Neuronal stem cell (in vitro differentiated cells): ENCODE results near the gene FAU.

Source experiments
- DNase-seq: peaks from one replicate; pipeline ENCODE4 v3.0.0-alpha.2; 2013; ENCODE audit warnings: low spot score
- H2AFZ ChIP-seq: one replicate; pipeline ENCODE4 v1.6.1; 2013; ENCODE audit warnings: mild to moderate bottlenecking, low read length, inconsistent platforms
- H2AK5ac ChIP-seq: 2 replicates; pipeline ENCODE4 v1.6.1; 2013; ENCODE audit warnings: low read depth, mild to moderate bottlenecking, inconsistent platforms, low read length, moderate library complexity, mixed read lengths
- H2BK120ac ChIP-seq: 2 replicates; pipeline ENCODE4 v1.6.1; 2013; ENCODE audit warnings: low read depth, mild to moderate bottlenecking, inconsistent platforms, low read length, moderate library complexity, mixed read lengths
- H2BK12ac ChIP-seq: one replicate; pipeline ENCODE4 v1.6.1; 2013; ENCODE audit warnings: low read length, inconsistent platforms
- H2BK15ac ChIP-seq: 2 replicates; pipeline ENCODE4 v1.6.1; 2013; ENCODE audit warnings: mild to moderate bottlenecking, low read length, inconsistent platforms, mixed read lengths
- H2BK5ac ChIP-seq: one replicate; pipeline ENCODE4 v1.6.1; 2013; ENCODE audit warnings: inconsistent platforms, mild to moderate bottlenecking, low read length, moderate library complexity
- H3K14ac ChIP-seq: one replicate; pipeline ENCODE4 v1.6.1; 2013; ENCODE audit warnings: low read length, inconsistent platforms
- H3K18ac ChIP-seq: 2 replicates; pipeline ENCODE4 v1.6.1; 2013; ENCODE audit warnings: low read length, inconsistent platforms
- H3K23ac ChIP-seq: 2 replicates; pipeline ENCODE4 v1.6.1; 2013; ENCODE audit warnings: low read depth, mild to moderate bottlenecking, mixed read lengths, low read length, inconsistent platforms; ENCODE audit not compliant: poor library complexity
- H3K27ac ChIP-seq: replicated peaks from 3 replicates; pipeline ENCODE4 v1.5.1; 2013; ENCODE audit warnings: low read length, inconsistent platforms
- H3K27me3 ChIP-seq, 3 experiments: 2 replicates each; pipeline ENCODE4 v1.6.1; 2013; ENCODE audit warnings: low read length in 3 of 3, mild to moderate bottlenecking in 2 of 3, inconsistent platforms in 1 of 3, low read depth in 1 of 3, mixed read lengths in 1 of 3, moderate library complexity in 1 of 3; ENCODE audit not compliant: control insufficient read depth in 3 of 3, insufficient read depth in 3 of 3
- H3K36me3 ChIP-seq, 2 donors: replicated peaks in 1 of 2; 2 replicates each; pipeline ENCODE4 v1.6.1; 2013; ENCODE audit warnings: low read length in 2 of 2; ENCODE audit not compliant: control insufficient read depth in 2 of 2, insufficient read depth in 2 of 2
- H3K4ac ChIP-seq: 2 replicates; pipeline ENCODE4 v1.6.1; 2013; ENCODE audit warnings: inconsistent platforms, mild to moderate bottlenecking, low read length, moderate library complexity
- H3K4me1 ChIP-seq, 2 donors: 1 replicate in 1 of 2; 2 replicates in 1 of 2; pipeline ENCODE4 v1.6.1; 2013; ENCODE audit warnings: low read length in 2 of 2, low read depth in 1 of 2; ENCODE audit not compliant: control insufficient read depth in 2 of 2, insufficient read depth in 1 of 2
- H3K4me2 ChIP-seq: one replicate; pipeline ENCODE4 v1.6.1; 2013; ENCODE audit warnings: mild to moderate bottlenecking, low read length, inconsistent platforms; ENCODE audit not compliant: insufficient read depth, poor library complexity, severe bottlenecking
- H3K4me3 ChIP-seq, 2 donors: 2 replicates each; pipeline ENCODE4 v1.5.1; 2013; ENCODE audit warnings: low read length in 2 of 2, mild to moderate bottlenecking in 2 of 2, inconsistent platforms in 1 of 2, moderate library complexity in 1 of 2
- H3K79me1 ChIP-seq: one replicate; pipeline ENCODE4 v1.6.1; 2013; ENCODE audit warnings: low read depth, mild to moderate bottlenecking, inconsistent platforms, low read length, moderate library complexity
- H3K9ac ChIP-seq: one replicate; pipeline ENCODE4 v1.6.1; 2013; ENCODE audit warnings: mild to moderate bottlenecking, low read depth, low read length, inconsistent platforms; ENCODE audit not compliant: poor library complexity
- H3K9me3 ChIP-seq, 2 donors: replicated peaks in 1 of 2; 2 replicates each; pipeline versions ENCODE3 to v1.6.1; 2013; ENCODE audit warnings: low read length in 2 of 2, mild to moderate bottlenecking in 2 of 2, inconsistent platforms in 1 of 2, low read depth in 1 of 2, mixed read lengths in 1 of 2, moderate library complexity in 1 of 2; ENCODE audit not compliant: control insufficient read depth in 2 of 2, insufficient read depth in 1 of 2
- H4K8ac ChIP-seq: one replicate; pipeline ENCODE4 v1.6.1; 2013; ENCODE audit warnings: low read depth, mild to moderate bottlenecking, inconsistent platforms, low read length, moderate library complexity
- H4K91ac ChIP-seq: one replicate; pipeline ENCODE4 v1.6.1; 2013; ENCODE audit warnings: low read length, low read depth, mild to moderate bottlenecking, inconsistent platforms; ENCODE audit not compliant: poor library complexity
- WGBS, 2 donors: extraction: QIAGEN DNeasy Blood & Tissue Kit; methylation state at CpG; one replicate each; pipeline ENCODE4 v1.1.7; 2013; ENCODE audit warnings: missing lambda C conversion rate in 2 of 2, mixed read lengths in 1 of 2; ENCODE audit not compliant: insufficient read length in 2 of 2, insufficient replicate concordance in 1 of 2; ENCODE audit errors: extremely low coverage in 2 of 2; 5-methylcytosine and 5-hydroxymethylcytosine counted together

Gene FAU

DNA sequence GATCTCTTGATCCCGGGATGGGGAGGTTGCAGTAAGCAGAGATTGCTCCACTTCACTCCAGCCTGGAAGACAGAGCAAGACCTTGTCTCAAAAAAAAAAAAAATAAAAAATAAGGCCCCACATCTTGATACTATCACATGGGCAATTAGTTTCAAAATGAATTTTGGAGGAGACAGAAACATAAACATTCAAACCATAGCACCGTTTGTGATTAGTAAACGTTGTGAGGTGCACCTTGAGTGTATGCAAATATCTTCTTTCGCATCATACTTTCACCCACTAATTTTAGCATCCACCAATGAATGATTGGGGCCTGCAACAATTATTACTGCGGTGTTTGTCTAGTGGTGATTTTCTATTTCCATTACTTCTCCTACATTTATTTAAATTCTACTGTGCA lies 37.1 kb upstream of the FAU start:
- H3K4ac ChIP-seq, result no peak overlapping the region
- H2AK5ac ChIP-seq, result no peak overlapping the region
- no peak overlapping the region for H3K9ac ChIP-seq
- DNase-seq, result no peak
- H4K8ac ChIP-seq, result no peak overlapping the region
- H4K91ac ChIP-seq, result no peak overlapping the region
- H3K27me3 ChIP-seq, result no peaks in the 10 kb centered on the region
- no peak overlapping the region for H2BK15ac ChIP-seq
- H2BK120ac ChIP-seq, result no peak overlapping the region
- no peak overlapping the region for H3K18ac ChIP-seq
- H2BK5ac ChIP-seq, result no peak overlapping the region
- no CpG with 5 or more reads among the region's 5 CpGs for WGBS, 2 donors
- H3K36me3 ChIP-seq, result no peaks in the 10 kb centered on the region
- no peak overlapping the region for H3K4me3 ChIP-seq
- H3K27ac ChIP-seq, result no peak overlapping the region
- no peaks in the 10 kb centered on the region for H3K79me1 ChIP-seq
- no peaks in the 10 kb centered on the region for H3K9me3 ChIP-seq
- H3K4me2 ChIP-seq, result no peak overlapping the region
- H2AFZ ChIP-seq, result no peak overlapping the region
- no peak overlapping the region for H3K14ac ChIP-seq
- no peaks in the 10 kb centered on the region for H3K4me1 ChIP-seq
- no peak overlapping the region for H3K23ac ChIP-seq
- no peak overlapping the region for H2BK12ac ChIP-seq

DNA sequence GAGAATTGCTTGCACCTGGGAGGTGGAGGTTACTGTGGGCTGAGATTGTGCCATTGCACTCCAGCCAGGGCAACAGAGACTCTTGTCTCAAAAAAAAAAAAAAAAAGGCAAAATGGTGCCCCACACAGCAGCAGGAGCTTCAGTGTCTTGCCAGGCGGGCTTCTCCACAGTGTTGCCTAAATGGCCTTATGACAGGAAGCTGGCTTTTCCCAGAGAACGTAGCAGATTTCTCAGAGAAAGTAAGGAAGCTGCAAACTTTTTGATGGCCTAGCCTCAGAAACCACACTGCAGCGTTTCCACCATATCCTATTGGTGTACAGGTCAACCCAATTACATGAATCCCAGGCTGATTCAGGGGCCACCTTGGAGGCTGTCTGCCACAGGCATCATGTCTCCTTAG lies 35.4 kb upstream of the FAU start:
- Histone ChIP-seq H4K91ac (no peak overlapping the region), H3K4ac (no peak overlapping the region), H3K79me1 (no peaks in the 10 kb centered on the region), H2BK12ac (no peak overlapping the region), H3K36me3 (no peaks in the 10 kb centered on the region), H3K9ac (no peak overlapping the region), H2BK15ac (no peak overlapping the region), H3K4me2 (no peak overlapping the region), H3K9me3 (no peaks in the 10 kb centered on the region), H3K27ac (no peak overlapping the region), H2BK5ac (no peak overlapping the region), H3K27me3 (no peaks in the 10 kb centered on the region), H4K8ac (no peak overlapping the region), H2AK5ac (no peak overlapping the region), H3K18ac (no peak overlapping the region), H3K23ac (no peak overlapping the region), H3K4me1 (no peaks in the 10 kb centered on the region), H3K14ac (no peak overlapping the region), H2BK120ac (no peak overlapping the region), H3K4me3 (no peak overlapping the region), H2AFZ (no peak overlapping the region)
- no peak for DNase-seq
- WGBS, 2 donors, result no CpG with 5 or more reads among the region's 3 CpGs

DNA sequence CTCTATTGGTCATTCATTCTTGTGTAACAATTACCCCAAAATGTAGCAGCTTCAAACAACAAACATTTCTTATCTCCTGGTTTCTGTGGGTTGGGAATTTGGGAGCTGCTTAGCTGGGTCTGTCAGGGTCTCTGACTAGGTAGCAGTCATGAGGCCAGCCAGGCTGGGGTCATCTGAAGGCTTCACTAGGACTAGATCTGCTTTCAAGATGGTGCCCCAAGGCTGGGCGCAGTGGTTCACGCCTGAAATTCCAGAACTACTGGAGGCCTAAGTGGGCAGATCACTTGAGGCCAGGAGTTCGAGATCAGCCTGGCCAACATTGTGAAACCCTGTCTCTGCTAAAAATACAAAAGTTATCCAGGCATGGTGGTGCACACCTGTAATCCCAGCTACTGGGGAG lies 35.0 kb upstream of the FAU start:
- Histone ChIP-seq H3K79me1 (no peaks in the 10 kb centered on the region), H3K27ac (no peak overlapping the region), H3K4me2 (no peak overlapping the region), H3K9ac (no peak overlapping the region), H2BK120ac (no peak overlapping the region), H3K4ac (no peak overlapping the region), H2BK15ac (no peak overlapping the region), H3K4me1 (no peaks in the 10 kb centered on the region), H3K18ac (no peak overlapping the region), H2AK5ac (no peak overlapping the region), H2BK12ac (no peak overlapping the region), H4K8ac (no peak overlapping the region), H3K14ac (no peak overlapping the region), H3K9me3 (no peaks in the 10 kb centered on the region), H2AFZ (no peak overlapping the region), H3K4me3 (no peak overlapping the region), H3K23ac (no peak overlapping the region), H2BK5ac (no peak overlapping the region), H3K36me3 (no peaks in the 10 kb centered on the region), H3K27me3 (no peaks in the 10 kb centered on the region), H4K91ac (no peak overlapping the region)
- WGBS, 2 donors, result no CpG with 5 or more reads among the region's 3 CpGs
- DNase-seq, result no peak

DNA sequence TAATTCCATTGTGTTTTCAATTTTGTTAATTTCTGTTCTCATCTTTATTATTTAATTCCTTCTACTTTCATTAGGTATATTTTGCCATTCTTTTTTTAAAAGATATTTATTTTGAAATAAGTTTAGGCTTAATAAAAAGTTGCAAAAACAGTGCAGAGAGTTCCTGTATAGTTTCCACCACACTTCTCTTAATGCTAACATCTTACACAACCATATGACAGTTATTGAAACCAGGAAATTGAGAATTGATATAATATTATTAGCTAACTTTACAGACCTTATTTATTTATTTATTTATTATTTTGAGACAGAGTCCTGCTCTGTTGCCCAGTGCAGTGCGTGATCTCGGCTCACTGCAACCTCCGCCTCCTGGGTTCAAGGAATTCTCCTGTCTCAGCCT lies 34.3 kb upstream of the FAU start:
- Histone ChIP-seq H3K4me1 (no peaks in the 10 kb centered on the region), H3K14ac (no peak overlapping the region), H3K4ac (no peak overlapping the region), H3K23ac (no peak overlapping the region), H3K4me3 (no peak overlapping the region), H4K8ac (no peak overlapping the region), H3K18ac (no peak overlapping the region), H3K9ac (no peak overlapping the region), H3K4me2 (no peak overlapping the region), H2BK12ac (no peak overlapping the region), H2AK5ac (no peak overlapping the region), H2BK5ac (no peak overlapping the region), H3K36me3 (no peaks in the 10 kb centered on the region), H3K27ac (no peak overlapping the region), H2AFZ (no peak overlapping the region), H3K27me3 (no peaks in the 10 kb centered on the region), H3K79me1 (no peaks in the 10 kb centered on the region), H2BK15ac (no peak overlapping the region), H2BK120ac (no peak overlapping the region), H4K91ac (no peak overlapping the region), H3K9me3 (no peaks in the 10 kb centered on the region)
- WGBS, 2 donors, result no CpG with 5 or more reads among the region's 3 CpGs
- no peak for DNase-seq
